Activated naive CD4-positive, alpha-beta T cell treated with anti-CD3 and anti-CD28 coated beads for 36 hours (primary cell): Measurements from ENCODE around the gene RANBP1. TPM values are rescaled to one million over a fixed set of nuclear protein-coding genes. Genes with fewer than 3 reads are reported as not detected.
A peak's percentile ranks its signal among the peaks of the same experiment; 100 is the strongest.

ENCODE experiments used
- CTCF ChIA-PET: fragments of 350-600 bp; sonication (Branson Sonifier 250); formaldehyde crosslinking; loops from one replicate; lab custom pipeline; 2021; ENCODE audit warnings: antibody characterized with exemption; lab: Charles Lee
- DNase-seq: peaks from one replicate; pipeline ENCODE4 v3.0.0-alpha.2; 2020
- H3K27ac Mint-ChIP-seq: one replicate; pipeline ENCODE4 v1.8.0; 2021; ENCODE audit warnings: mild to moderate bottlenecking, mixed read lengths
- H3K27me3 Mint-ChIP-seq: one replicate; pipeline ENCODE4 v1.8.0; 2021; ENCODE audit warnings: low read depth, mixed read lengths
- H3K36me3 Mint-ChIP-seq: one replicate; pipeline ENCODE4 v1.8.0; 2021; ENCODE audit warnings: low read depth, mixed read lengths
- H3K4me1 Mint-ChIP-seq: one replicate; pipeline ENCODE4 v1.8.0; 2021; ENCODE audit warnings: low read depth, mixed read lengths
- H3K4me3 Mint-ChIP-seq: one replicate; pipeline ENCODE4 v1.8.0; 2021; ENCODE audit warnings: mild to moderate bottlenecking, moderate library complexity, mixed read lengths
- H3K9me3 Mint-ChIP-seq: one replicate; pipeline ENCODE4 v1.8.0; 2021; ENCODE audit warnings: mixed read lengths
- intact Hi-C: fragments of 100-400 bp; cut with micrococcal nuclease; formaldehyde crosslinking; loops from one replicate; pipeline ENCODE4 v1.15.1; 2023
- total RNA-seq, 2 experiments: library from RNA; stranded (reverse); gene quantifications; one replicate each; pipeline ENCODE4 v1.2.3, GENCODE V29; 2021

The RANBP1 gene
- total RNA-seq, 2 experiments from 2014 or later = 445 to 455 TPM

DNA sequence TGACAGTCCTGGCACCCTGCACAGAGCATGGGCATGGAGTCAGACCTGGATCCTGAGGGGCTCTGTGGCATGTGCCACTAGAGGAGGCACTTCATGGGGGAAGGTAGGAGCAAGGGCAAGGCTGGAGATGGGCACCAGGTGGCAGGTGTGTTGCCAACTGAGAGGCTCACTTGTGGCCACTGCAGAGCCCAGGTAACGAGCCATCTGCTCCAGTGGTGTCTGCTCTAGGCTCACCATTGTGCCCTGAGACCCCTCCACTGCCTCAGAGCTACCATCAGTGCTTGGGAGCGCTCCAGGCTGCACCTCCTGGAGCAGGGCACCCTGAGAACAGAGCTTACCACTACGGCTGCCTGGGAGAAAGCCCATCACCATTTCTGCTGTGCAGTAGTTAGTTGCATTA lies 14.4 kb downstream of the RANBP1 start:
- Mint-ChIP-seq H3K36me3 (peaks cover 3% of the 10 kb centered on the region), H3K4me1 (peaks cover 25% of the 10 kb centered on the region), H3K27me3 (no peaks in the 10 kb centered on the region), H3K27ac (no peak overlapping the region), H3K9me3 (no peaks in the 10 kb centered on the region), H3K4me3 (peak overlapping the region; percentile 62)
- peak; percentile 40 for DNase-seq
- CTCF ChIA-PET = interaction anchor here (2.2 to 2.4 kb wide), 2 partner anchors 11 to 161 kb away, joined by 9 to 11 read pairs; no protein-coding TSS in a partner anchor
- intact Hi-C loops = loop anchor here (2.0 kb wide), 1 partner anchor 14 kb away; the partner anchor contains the start of genes RANBP1 and TRMT2A

- CTCF ChIA-PET = interaction anchor here (2.4 kb wide), 1 partner anchor 161 kb away, joined by 9 read pairs; no protein-coding TSS in a partner anchor
- Mint-ChIP-seq H3K4me1 (peaks cover 25% of the 10 kb centered on the region), H3K36me3 (peaks cover 3% of the 10 kb centered on the region), H3K4me3 (peak overlapping the region; percentile 62), H3K27me3 (no peaks in the 10 kb centered on the region), H3K27ac (no peak overlapping the region), H3K9me3 (no peaks in the 10 kb centered on the region)
- intact Hi-C loops = loop anchor here (2.0 kb wide), 1 partner anchor 14 kb away; the partner anchor contains the start of genes RANBP1 and TRMT2A
- peak; percentile 67 for DNase-seq
Measured at GRCh38 chr22:20130731-20131596, 15.1 kb downstream of the RANBP1 start.

DNA sequence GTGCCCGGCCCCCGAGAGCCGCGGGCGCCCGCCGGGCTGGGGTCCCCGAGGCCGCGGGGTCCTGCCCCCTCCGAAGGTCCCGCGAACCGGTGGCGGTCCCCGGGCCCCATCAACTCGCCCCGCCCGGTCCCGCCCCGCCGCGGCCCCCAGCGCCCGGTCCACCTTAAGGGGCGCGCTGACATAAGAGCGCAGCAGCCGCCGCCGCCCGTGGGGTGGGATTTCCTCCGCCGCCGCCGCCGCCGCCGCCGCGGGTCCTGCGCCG lies 15.6 kb downstream of the RANBP1 start, which contains the start of gene ZDHHC8:
Gene ZDHHC8 (plus strand): TSS at position 208 of the 262 bp plus-strand sequence. CDS start 144 bp downstream, outside the sequence.
- Mint-ChIP-seq H3K9me3 (no peaks in the 10 kb centered on the region), H3K36me3 (peaks cover 3% of the 10 kb centered on the region), H3K27ac (no peak within 1 kb of the TSS), H3K4me3 (peak within 1 kb of the TSS; percentile 68), H3K4me1 (peaks cover 29% of the 10 kb centered on the region), H3K27me3 (no peaks in the 10 kb centered on the region)
- CTCF ChIA-PET = no interaction called here
- no peak for DNase-seq
- intact Hi-C loops = loop anchor here (2.0 kb wide), 1 partner anchor 15 kb away; the partner anchor contains the start of genes RANBP1 and TRMT2A

- Mint-ChIP-seq H3K4me1 (peaks cover 30% of the 10 kb centered on the region), H3K27ac (no peak overlapping the region)
Measured at GRCh38 chr22:20131859-20132685, 16.2 kb downstream of the RANBP1 start.

DNA sequence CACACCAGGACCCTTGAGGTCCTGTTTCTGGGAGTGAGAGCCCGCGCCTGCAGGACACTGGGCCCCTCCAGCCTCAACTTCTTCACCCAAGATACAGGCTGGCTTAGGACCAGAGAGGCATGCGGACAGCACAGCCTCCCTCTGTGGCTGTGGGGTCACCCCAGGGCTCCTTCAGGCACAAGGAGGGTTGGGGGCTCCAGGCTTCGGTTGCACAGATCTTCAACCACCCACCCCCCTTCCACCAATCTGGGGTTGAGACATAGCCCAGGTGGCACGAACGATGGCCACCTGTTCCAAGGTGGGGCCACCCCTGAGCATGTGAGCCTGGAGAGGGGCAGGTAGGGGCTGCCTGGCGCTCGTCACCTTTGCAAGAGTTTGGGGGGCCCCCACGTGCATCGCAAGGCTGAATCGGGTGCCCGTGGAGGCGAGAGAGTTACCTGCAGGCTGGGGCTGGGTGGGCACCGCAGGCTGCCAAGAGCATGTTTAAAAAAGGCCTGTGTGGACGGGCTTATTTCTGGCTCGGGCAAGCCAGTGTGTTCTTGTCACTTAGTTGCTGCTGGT lies 16.9 kb downstream of the RANBP1 start:
- CTCF ChIA-PET = no interaction called here
- peaks cover 30% of the 10 kb centered on the region for H3K4me1 Mint-ChIP-seq

More at GRCh38 chr22:20131859-20132685, 16.2 kb downstream of the RANBP1 start:
- peak; percentile 26 for DNase-seq
- intact Hi-C loops = loop anchor here (2.0 kb wide), 1 partner anchor 15 kb away; the partner anchor contains the start of genes RANBP1 and TRMT2A
- H3K36me3 Mint-ChIP-seq = peaks cover 3% of the 10 kb centered on the region
- H3K27me3 Mint-ChIP-seq = no peaks in the 10 kb centered on the region
- CTCF ChIA-PET = no interaction called here
- H3K4me3 Mint-ChIP-seq = peak overlapping the region; percentile 68
- H3K9me3 Mint-ChIP-seq = no peaks in the 10 kb centered on the region

DNA sequence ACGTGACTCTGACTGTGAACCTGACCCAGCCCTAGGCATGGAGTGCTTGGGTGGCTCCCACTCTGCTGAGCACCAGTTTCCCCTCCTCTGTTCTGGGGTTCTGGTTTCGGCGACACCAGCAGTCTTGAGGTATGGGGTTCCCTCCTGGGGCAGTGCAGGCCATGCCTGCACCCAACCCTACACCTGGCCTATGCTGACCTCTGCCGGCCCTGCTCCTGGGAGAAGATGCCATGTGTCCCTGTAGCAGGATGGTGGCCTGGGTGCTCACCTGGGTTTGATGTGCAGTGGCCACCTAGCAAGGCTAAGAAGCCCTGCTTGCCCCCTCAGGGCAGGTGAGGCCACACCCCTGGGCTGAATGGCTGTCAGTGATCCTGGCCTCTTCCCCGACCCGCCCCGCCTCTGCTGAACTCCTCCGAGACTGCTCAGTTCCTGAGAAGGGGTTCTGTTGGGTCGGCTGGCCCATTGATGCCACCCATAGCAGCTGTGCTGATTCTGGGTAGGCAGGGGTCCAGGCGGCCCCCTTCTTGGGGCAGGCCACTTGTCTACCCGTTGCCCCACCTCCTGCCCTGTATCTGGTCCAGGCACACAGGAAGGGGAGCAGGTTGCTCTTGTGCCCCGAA lies 18.1 kb downstream of the RANBP1 start:
- H3K36me3 Mint-ChIP-seq = no peaks in the 10 kb centered on the region
- DNase-seq = no peak
- intact Hi-C loops = no loop called here
- H3K27me3 Mint-ChIP-seq = no peaks in the 10 kb centered on the region
- H3K27ac Mint-ChIP-seq = no peak overlapping the region
- H3K9me3 Mint-ChIP-seq = no peaks in the 10 kb centered on the region
- H3K4me3 Mint-ChIP-seq = peak overlapping the region; percentile 43
- CTCF ChIA-PET = no interaction called here
- H3K4me1 Mint-ChIP-seq = peaks cover 27% of the 10 kb centered on the region

More for the DNA sequence above, 16.9 kb downstream of the RANBP1 start:
- Mint-ChIP-seq H3K27me3 (no peaks in the 10 kb centered on the region), H3K9me3 (no peaks in the 10 kb centered on the region), H3K27ac (no peak overlapping the region), H3K36me3 (no peaks in the 10 kb centered on the region), H3K4me3 (peak overlapping the region; percentile 68)
- intact Hi-C loops = no loop called here
- no peak for DNase-seq

- intact Hi-C loops = no loop called here
- CTCF ChIA-PET = no interaction called here
- Mint-ChIP-seq H3K4me3 (no peak overlapping the region), H3K27me3 (no peaks in the 10 kb centered on the region), H3K27ac (no peak overlapping the region), H3K4me1 (peaks cover 18% of the 10 kb centered on the region), H3K9me3 (no peaks in the 10 kb centered on the region), H3K36me3 (no peaks in the 10 kb centered on the region)
- no peak for DNase-seq
Measured at GRCh38 chr22:20135265-20135664, 19.4 kb downstream of the RANBP1 start.

DNA sequence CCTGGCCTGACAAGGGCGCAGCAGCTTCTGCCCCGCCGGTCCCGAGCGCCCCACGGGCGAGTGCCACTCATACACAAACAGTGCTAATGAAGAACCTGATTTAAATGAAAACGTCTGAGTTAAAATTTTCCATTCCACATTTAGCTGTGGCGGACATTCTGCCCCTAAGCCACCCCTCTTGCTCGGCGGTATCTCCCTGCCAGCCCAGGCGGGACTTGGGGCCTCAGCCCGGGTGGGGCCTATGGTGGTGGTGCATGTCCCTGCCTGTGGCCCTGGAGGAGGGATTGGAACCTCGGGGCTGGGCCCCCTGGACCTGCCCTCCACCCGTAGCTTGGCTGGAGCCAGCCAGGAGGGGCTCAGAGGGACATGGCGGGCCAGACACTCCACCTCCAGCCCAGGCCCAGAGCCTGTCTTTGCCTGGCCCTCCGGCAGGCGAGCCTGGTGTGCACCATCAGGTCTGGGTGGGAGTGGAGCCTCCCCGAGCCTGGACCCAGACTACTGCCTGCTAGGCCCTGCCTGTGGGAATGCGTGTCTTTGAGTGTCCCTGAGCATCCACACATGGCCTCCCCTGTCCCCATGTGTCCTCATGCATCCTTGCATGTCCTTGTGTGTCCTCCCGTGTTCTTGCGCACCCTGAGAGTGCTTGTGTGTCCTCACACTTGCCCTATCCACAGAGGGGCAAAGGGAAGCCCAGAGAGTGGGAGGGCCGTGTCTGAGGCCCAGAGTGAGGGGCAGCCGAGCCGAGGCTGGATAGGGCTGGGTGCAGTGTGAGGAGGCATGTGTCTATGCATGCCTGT lies 20.1 kb downstream of the RANBP1 start:
- H3K9me3 Mint-ChIP-seq = no peaks in the 10 kb centered on the region
- intact Hi-C loops = no loop called here
- peaks cover 18% of the 10 kb centered on the region for H3K4me1 Mint-ChIP-seq
- DNase-seq = no peak
- H3K27me3 Mint-ChIP-seq = no peaks in the 10 kb centered on the region
- CTCF ChIA-PET = no interaction called here
- no peak overlapping the region for H3K27ac Mint-ChIP-seq
- H3K36me3 Mint-ChIP-seq = no peaks in the 10 kb centered on the region
- H3K4me3 Mint-ChIP-seq = no peak overlapping the region

- CTCF ChIA-PET = no interaction called here
- intact Hi-C loops = no loop called here
- peaks cover 18% of the 10 kb centered on the region for H3K4me1 Mint-ChIP-seq
Measured at GRCh38 chr22:20136603-20136873, 20.6 kb downstream of the RANBP1 start.

GRCh38 chr22:20137113-20137512 lies 21.2 kb downstream of the RANBP1 start:
- H3K4me3 Mint-ChIP-seq = no peak overlapping the region

More at GRCh38 chr22:20136603-20136873, 20.6 kb downstream of the RANBP1 start:
- H3K27me3 Mint-ChIP-seq = no peaks in the 10 kb centered on the region
- no peak overlapping the region for H3K27ac Mint-ChIP-seq
- DNase-seq = no peak
- H3K36me3 Mint-ChIP-seq = no peaks in the 10 kb centered on the region
- no peaks in the 10 kb centered on the region for H3K9me3 Mint-ChIP-seq
- no peak overlapping the region for H3K4me3 Mint-ChIP-seq

GRCh38 chr22:20137671-20138416 lies 21.9 kb downstream of the RANBP1 start:
- CTCF ChIA-PET = no interaction called here
- intact Hi-C loops = no loop called here
- Mint-ChIP-seq H3K36me3 (no peaks in the 10 kb centered on the region), H3K4me1 (peaks cover 17% of the 10 kb centered on the region), H3K4me3 (no peak overlapping the region), H3K27ac (no peak overlapping the region), H3K27me3 (no peaks in the 10 kb centered on the region), H3K9me3 (no peaks in the 10 kb centered on the region)
- no peak for DNase-seq

More at GRCh38 chr22:20137113-20137512, 21.2 kb downstream of the RANBP1 start:
- Mint-ChIP-seq H3K9me3 (no peaks in the 10 kb centered on the region), H3K27ac (no peak overlapping the region), H3K36me3 (no peaks in the 10 kb centered on the region), H3K27me3 (no peaks in the 10 kb centered on the region), H3K4me1 (peaks cover 18% of the 10 kb centered on the region)
- no peak for DNase-seq
- CTCF ChIA-PET = no interaction called here
- intact Hi-C loops = no loop called here
